HG03354 (cell line): ENCODE data around the gene DRC3.

ENCODE experiments used
- ATAC-seq: cut with Tn5 transposase; IDR thresholded peaks from one replicate; pipeline ENCODE4 v1.9.1; 2021; ENCODE audit warnings: mild to moderate bottlenecking; ENCODE audit not compliant: unreplicated experiment, poor library complexity, severe bottlenecking

Gene DRC3

DNA sequence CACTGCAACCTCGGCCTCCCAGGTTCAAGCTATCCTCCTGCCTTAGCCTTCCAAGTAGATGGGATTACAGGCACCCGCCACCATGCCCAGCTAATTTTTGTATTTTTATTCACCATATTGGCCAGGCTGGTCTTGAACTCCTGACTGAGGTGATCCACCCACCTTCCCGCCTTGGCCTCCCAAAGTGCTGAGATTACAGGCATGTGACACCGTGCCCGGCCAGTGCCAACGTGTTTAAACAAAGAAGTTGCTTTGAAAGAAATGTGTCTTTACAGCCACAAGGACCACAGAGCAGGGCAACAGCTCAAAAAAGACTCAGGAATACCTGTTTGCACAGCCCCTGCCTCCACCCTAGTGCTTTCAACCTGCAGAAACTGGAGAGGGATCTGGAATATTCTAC lies 41.3 kb downstream of the DRC3 start:
- no peak for ATAC-seq

DNA sequence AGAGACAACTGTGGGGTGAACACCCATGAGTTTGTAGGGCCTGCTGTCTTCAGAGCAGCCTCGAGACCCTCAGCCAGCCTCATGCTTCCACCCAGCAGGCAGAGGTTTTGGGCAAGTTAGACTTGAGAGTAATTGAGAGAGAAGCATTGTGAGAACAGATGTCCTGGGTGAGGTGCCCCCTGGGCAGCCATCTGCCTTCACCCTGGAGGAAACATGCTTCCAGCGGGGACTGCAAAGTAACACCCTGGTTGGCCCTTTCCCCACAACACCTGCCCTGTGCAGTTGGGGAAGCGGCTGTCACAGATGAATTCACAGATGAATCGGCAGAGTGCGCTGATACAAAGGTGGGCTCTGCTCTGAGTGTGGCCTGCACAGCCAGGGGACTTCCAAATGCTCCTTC lies 42.9 kb downstream of the DRC3 start:
- ATAC-seq: no peak

DNA sequence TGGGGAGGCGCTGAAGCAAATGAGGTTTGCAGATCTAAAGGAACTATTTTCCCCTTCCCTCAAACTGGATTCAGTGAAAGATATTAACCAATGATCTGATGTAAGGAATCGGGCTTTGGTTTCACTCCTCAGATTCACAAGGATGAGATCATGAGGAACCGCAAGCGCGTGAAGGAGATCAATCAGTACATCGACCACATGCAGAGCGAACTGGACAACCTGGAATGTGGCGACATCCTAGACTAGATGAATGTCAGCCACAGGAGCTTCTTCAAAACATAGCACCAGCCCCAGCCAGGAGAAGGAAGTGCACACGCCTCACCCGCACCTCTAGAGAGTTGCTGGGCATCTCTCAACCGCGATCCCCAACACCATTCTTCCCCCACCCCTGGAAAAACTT lies 43.8 kb downstream of the DRC3 start:
- ATAC-seq: no peak

DNA sequence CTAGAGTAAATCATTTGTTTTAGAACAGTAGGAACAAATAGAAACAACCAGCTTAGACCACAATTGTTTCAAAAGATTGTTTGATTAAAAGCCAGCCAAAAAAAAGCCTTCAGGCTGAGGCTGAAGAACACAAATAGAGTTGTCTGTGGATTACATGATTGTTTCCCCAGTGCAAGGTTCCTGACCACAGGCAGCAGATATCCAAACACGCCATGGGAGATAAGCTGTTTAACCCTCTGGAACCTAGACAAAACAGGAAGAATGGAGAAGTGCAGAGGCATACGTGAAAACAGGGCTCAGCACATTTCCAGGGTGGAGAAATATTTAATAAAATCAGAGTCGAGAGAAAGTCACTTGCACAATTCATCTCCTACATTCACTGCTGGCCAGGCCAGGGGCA lies 45.3 kb downstream of the DRC3 start:
- no peak for ATAC-seq

DNA sequence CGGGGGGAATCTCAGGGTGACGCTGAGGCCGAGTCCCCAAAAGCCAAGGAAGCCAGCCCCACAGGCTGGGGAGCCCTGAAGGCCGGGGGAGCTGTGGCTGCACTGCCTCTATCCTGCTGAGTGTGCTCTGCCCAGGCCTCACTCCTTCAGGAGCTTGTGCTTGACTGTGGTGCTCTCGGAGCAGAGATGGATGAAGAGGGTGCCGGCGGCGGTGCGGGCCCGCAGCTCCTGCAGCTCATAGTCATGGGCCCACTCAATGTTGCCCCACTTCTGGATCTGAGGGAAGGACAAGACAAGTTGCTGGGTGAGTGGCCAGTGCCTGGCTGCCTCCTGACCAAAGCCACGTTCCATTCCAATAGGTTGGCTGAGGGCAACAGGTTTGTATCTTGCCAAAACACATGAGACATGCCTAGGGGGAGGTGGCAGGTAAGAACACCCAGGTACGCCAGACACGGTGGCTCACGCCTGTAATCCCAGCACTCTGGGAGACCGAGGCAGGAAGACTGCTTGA lies 45.8 kb downstream of the DRC3 start:
- ATAC-seq: no peak

DNA sequence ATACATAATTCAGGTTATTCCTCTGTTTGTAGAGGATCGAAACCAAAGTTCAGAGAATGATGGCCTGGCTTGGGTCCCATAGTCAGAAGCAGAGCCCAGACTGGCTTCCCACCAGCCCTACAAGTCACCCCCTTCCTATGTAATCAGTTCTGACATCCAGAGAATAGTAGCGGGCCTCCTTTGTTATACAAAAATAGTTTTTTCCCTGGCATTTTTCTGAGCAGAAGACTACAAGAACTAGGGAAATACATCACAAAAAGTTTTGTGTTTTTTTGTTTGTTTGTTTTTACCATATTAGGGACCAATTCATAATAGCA lies 47.1 kb downstream of the DRC3 start:
- ATAC-seq: no peak

DNA sequence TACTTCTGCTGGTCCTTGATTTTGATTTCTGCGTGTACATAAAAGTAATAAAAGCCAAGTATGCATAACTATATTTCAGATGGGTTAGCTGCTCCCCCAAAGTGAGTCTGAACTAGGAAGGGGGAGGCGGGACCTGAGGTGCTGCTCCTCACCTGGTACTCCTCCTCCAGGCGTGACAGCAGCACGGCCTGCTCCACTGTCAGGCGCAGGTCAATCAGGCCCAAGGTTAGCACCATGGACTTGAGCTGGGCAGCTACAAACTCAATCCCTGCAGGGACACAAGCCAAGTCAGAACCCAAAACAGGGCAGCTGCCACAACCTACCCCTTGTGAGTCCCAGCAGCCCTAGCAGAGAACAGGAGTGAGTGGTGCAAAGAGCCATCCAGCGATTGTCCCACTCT lies 48.3 kb downstream of the DRC3 start:
- ATAC-seq: no peak

DNA sequence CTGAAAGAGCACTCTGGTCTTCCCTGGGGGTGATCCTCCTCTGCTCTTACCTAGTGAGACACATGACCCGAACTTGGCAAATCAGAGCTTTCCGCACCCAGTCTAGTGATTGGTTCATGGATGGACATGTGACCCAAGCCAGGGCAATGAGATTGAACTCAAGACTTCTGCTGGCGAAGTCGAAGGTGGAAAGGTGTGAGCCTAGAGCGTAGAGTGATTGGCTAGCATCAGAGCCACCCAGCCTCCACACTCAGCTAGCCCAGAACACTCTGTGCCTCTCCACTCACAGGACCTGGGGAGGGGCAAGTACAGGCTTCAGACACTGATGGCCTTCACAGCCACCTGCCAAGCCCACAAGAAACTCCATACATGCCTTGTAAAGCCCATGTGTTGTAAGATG lies 48.7 kb downstream of the DRC3 start:
- ATAC-seq: no peak

DNA sequence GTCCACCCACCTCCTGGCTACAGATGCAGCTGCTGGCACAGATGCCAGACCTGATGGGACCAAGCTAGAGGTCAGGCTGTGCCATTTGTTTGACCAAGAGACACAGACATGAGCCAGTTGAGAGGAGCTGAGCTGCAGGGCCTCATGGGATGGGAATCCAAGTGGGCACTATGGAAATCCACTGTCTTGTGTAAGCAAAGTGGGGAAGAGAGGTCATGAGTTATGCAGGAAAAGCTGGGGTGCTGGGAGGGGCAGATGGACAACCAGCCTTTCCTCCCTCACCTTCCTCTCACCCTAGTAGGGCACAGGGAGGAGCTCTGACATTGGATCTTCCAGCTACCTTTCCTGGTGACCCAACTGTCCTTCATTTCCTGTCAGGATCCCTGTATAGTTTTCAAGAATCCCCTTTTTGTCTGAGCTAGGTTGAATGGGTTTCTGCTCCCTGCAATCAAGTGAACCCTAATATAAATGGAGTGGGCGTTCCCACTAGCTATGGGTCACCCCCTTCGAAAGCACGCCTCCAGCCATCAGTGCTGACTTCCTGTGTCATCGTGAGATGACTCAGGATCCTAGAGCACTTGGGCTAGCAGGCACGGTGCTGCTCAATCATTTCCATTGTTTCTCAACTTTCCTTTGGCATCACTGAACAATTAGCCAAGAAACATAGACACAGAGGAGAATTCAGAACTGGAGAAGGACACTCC lies 52.7 kb downstream of the DRC3 start:
- ATAC-seq: no peak

DNA sequence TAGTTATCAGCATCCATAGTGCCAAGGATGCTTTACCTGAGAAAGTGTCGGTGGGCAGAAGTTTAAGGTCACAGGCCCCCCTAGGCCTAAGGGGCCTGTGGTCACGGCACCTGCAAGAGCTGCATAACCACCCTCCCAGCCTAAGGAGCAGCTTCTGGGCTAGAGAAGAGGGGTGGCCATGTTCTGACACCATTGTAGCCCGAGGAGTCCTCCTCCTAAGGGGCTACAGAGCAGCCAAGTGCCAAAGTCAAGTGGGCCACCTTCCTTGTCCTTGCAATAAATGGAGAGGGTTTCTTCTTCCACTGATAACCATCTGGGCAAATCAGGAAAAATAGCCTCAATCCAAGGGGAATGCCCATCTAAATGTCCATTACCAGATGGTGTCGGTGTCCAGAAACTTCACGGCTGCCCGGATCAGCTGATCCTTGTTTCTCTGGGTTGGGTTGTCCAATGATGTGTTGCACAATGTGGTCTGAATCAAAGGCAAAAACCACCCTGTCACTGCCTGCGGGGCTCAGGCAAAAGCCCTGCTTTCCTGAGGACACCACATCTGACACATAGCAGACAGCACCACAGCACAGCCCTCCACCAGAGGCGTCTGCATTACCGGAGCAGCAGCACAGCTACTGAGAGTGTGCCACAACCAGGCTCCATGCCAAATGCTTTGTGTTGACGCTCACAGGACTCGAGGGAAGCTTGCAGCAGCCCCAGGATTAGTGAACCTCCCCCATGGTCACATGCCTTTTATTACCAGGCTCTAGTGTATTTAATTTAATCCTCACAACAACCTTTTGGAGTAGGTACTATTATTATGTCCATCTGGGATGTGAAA lies 53.5 kb downstream of the DRC3 start:
- no peak for ATAC-seq

DNA sequence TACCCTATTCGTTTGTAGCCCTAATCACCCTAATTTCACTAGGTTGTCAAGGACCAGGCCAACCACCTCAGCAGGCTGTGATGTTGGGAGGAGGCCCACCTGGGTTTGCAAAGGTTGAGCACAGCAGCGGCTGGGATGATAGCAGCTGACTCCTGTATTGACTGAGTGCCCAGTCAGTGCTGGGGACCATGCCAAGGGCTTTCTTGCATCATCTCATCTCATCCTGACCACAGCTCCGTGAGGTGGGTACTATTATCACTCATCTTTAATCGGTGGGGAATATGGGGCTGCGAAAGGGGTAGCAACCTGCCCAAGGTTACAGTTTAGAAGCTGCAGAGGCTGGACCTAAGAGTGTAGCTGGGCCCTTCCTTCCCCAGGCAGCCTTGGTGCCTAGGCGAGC lies 54.6 kb downstream of the DRC3 start:
- ATAC-seq: no peak

DNA sequence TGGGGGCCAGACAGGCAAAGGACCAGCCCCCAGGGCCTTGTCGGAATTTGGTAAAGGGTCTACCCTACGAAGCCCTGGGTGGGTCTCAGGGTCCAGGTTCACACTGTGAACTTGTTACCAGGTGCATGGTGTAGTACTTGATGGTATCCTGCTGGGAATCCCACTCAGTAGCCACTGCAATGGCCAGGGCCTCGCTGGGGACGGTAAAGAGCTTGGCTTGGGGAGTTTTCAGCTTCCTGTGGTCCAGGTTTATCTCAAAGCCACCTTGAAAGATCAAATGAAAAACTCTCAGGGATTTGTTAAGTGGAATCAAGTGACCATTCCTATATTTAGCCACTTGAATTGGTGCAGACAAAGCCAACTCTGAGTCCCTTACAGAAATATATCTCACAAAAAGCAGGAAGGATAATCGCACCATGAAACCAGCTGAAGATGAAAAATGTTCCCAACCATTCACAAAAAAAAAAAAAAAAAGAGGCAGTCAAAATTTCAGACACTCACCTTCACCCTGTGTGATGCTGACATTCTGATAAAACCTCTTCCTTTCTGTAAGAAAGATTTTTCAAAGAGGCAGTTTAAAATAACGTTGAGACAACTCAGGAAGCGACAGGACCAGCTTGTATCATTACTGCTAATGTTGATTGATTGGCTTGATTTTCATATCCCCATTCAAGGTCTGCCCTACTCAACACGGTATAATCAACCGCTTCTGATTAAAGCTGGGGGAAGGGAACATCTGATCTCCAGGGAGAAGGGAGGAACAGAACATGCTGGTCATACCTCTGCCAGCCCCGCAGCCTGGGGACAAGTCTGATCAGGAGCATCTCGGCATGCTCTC lies 55.7 kb downstream of the DRC3 start:
- no peak for ATAC-seq

DNA sequence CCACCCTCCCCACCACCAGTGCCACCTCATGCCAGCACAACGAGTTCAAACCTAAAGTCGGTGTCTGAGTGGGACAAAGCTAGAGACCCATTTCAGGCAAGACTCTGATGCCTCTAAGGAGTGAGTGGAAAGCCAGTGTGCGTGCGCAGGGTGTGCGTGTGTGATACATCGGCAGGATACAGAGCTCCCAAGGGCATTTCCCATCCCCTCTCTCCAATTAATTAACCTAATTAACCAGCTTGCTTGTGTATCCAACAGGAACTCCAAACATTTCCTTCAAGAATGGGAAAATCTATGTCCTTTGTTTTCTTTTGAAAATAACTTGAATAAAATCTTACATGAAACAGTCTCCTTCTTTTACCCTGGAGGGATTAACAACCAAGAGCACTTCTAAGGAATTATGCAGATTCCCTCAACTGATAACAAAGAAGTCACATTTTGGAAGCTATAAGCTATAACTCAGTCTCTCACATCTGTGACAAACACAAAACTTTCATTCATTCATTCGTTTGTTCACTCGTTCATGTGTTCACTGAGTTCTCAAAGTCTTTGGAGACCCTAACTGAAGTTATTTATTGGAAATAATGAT lies 56.4 kb downstream of the DRC3 start:
- ATAC-seq: no peak

DNA sequence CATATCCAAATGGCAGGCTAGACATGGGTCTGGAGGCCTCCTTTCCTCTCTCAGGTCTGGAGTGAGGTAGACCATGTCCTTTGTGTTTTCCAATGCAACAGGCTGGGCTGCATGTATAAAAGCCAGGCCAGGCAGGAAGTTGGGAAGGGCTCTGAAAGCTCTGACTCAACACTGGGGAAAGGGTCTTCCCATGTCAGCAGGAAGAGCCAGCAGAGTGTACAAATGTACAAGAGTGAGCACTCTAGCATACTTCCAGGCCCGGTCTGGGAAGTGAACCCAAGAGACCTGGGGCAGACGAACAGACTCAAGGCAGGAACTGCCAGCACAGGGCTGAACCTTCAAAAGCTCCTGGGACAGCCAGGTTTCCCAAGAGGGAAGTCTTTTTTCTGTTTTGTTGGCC lies 59.3 kb downstream of the DRC3 start:
- ATAC-seq: no peak

DNA sequence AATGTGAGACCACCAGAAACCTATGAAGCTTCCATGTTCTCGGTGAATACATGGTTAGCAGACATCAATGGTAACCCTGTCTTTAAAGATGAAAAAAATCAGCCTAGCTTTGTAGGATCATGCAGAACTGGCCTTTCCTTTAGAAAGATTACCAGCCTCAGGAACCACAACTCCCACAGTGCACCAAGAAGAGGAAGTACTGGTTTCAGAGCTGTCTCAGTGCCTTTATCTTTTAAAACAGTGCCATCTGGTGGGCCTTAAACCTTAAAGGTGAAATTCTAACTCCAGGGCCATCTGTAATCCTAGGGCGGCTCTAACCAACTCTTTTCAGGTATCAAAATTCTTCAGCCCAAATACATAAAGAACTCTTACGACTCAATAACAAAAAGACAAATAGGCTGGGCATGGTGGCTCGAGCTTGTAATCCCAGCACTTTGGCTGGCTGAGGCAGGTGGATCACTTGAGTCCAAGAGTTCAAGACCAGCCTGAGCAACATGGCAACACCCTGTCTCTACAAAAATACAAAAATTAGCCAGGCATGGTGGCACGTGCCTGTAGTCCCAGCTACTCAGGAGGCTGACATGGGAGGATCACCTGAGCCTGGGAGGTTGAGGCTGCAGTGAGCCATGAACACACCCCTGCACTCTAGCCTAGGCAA lies 60.9 kb downstream of the DRC3 start:
- peak; percentile 69 for ATAC-seq

DNA sequence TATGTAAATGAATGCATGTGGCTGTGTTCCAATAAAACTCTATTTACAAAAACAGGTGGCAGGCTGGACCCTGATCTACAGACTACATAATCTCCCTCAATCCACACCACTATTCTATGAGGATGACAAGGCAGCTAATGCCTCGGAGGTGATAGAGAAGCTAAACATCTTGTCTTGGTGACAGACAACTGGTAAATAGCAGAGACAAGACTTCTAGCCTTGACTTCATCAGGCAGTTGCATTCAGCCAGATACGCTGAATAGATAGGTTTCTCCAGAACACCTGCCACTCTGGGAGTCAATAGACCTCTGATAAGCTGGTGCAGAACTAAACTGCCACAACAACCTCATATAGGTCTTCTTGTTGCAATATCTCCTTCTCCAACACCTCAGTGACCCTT lies 63.0 kb downstream of the DRC3 start:
- ATAC-seq: no peak

DNA sequence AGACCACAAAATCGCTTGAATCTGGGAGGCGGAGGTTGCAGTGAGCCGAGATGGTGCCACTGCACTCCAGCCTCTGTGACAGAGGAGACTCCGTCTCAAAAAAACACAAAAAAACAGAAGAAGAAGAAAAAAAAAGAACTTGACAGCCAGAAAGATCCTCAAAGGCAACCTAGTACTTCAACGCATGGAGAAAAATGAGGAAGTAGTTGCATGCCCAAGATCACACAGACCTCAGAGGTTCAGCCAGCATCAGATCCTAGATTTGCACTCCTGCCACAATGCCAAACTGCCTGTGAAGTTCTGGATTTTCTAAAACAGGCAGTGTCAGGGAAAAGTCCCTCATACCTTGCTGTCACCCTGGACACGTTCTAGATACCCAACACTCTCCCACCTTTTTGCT lies 64.8 kb downstream of the DRC3 start:
- no peak for ATAC-seq

DNA sequence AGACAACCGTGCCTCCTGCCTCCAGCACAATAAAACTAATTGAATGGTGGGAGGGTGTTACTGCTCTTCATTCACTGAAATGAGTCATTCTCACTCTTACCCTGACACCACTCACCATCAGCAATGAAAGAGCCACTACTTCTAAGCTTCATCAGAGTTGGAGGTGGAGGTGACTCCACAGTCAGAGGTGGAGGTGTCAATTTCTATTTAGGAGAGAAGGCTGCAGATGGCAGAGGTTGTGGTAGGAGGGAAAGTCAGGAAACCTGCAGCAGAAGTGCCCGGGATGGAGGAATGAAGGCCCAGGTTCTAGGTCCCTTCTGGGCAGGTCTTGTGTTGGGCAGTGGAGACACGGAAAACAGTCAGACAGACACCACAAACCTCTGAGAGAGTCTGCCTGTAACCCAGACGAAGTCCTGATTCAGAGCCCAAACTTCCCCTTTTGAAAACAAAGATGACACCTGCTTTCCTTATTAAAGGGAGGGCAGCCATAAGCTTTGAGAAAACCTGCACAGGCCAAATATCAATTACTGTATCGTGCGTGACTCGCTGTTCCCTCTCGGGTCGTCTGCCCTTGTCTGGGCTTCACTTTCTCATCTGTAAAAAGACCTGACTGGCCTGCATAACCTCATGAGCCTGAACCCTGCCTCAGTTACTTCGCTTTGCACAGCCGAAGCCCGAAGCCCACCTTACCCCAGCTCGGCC lies 65.6 kb downstream of the DRC3 start:
- ATAC-seq: no peak

DNA sequence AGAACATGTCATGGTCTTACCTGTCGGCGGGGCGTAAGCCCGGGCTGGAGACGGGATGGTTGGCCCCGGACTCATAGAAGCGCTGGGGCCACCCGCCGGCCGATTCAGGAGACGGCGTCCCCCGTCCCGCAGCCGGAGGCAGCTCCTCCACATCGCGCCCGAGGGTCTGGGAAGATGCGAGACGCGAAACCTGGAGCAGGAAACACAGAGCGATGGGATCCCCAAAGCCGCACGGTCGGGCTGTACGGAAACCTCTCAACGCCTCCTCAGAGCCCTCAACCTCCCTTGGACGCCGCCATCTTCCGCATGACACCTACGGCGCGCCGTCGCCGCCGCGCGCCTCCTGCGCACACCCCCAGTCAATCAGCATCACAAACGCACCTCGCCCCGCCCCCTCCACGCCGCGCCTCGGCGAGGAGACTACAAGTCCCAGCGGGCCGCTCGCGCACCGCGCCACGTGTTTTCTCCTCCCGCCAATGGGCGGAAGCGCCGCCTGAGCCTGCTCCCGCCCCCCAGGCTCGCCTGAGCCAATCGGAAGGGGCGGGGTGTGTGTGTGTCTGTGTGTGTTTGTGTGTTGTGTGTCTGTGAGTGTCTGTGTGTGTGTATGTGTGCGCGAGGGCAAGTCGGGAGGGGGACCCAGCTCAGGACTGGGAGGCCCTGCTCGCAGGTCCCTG lies 66.3 kb downstream of the DRC3 start, which contains the start of the genes ATPAF2 and GID4:
Gene ATPAF2, minus strand, starts transcription at position 308 of the 674 bp plus-strand sequence. Its CDS starts 155 bp downstream, at position 153.
Gene GID4, plus strand, starts transcription at position 548 of the 674 bp plus-strand sequence. Its CDS starts 57 bp downstream, at position 605.
- ATAC-seq: peak; percentile 90
